ENCODE data around the gene FOXN4. TPM values are rescaled to one million over a fixed set of nuclear protein-coding genes. Genes with fewer than 3 reads are reported as not detected.

The FOXN4 gene
- total and polyA plus RNA-seq, 8 donors, result 0.12 TPM; not detected in 7

DNA sequence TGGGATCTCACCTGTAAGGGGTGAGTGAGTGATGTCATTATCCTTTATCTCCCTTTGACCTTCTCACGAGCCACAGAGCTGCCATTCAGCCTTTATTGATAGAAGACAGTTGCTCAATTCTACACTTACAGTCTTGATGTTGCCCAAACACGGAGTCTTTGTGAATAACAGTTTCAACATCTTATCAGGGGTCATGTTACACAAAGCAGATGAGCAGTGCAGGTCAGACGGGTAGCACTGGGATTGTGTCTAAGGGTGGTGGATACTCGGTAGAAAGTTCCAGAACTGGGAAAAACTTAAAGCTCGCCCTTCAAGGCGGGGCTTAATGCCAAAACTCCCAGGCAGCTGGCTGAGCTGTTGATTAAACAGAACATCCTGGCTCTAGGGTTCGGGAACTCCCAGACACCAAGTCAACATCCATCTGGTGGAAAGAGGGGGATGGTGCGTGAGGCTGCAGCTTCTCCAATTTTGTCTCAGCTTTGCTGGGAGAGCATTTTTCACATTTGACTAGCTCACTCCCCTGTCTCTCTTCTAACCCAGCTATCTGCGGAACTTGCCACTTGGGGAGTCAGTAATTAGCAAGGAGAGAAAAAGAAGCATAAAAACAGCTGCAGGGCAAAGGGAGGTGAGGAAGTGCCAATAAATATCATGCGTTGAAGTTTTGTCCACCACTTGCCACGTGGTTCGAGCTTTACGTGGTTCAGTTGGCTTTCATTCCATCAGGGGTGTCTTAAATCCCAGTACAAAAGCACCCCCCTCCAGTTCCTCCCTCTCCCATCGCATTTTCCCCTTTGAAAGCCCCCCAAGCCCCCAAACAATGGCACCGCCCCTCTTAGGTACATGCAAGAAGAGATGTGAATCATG, 31.0 kb downstream of the FOXN4 start:
- TF ChIP-seq, protein P1, sequence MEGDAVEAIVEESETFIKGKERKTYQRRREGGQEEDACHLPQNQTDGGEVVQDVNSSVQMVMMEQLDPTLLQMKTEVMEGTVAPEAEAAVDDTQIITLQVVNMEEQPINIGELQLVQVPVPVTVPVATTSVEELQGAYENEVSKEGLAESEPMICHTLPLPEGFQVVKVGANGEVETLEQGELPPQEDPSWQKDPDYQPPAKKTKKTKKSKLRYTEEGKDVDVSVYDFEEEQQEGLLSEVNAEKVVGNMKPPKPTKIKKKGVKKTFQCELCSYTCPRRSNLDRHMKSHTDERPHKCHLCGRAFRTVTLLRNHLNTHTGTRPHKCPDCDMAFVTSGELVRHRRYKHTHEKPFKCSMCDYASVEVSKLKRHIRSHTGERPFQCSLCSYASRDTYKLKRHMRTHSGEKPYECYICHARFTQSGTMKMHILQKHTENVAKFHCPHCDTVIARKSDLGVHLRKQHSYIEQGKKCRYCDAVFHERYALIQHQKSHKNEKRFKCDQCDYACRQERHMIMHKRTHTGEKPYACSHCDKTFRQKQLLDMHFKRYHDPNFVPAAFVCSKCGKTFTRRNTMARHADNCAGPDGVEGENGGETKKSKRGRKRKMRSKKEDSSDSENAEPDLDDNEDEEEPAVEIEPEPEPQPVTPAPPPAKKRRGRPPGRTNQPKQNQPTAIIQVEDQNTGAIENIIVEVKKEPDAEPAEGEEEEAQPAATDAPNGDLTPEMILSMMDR (IDR thresholded peaks at IDR 0.05), result no peak
- intact Hi-C loops (cut with DNase I), result no loop called here
- DNase-seq (no peak), ATAC-seq (peak in 3 of 4 donors; percentile 43 to 65 (median 53)), FAIRE-seq (no peak)
- Histone ChIP-seq H3K9me3 (no peaks in the 10 kb centered on the region), H3K36me3 (no peaks in the 10 kb centered on the region), H3K27ac (no peak overlapping the region), H3K4me1 (no peaks in the 10 kb centered on the region), H3K4me3 (no peak overlapping the region), H3K27me3 (no peaks in the 10 kb centered on the region)
- 38 to 42% methylated on average over 15 of the region's 15 CpGs for WGBS, 2 donors

DNA sequence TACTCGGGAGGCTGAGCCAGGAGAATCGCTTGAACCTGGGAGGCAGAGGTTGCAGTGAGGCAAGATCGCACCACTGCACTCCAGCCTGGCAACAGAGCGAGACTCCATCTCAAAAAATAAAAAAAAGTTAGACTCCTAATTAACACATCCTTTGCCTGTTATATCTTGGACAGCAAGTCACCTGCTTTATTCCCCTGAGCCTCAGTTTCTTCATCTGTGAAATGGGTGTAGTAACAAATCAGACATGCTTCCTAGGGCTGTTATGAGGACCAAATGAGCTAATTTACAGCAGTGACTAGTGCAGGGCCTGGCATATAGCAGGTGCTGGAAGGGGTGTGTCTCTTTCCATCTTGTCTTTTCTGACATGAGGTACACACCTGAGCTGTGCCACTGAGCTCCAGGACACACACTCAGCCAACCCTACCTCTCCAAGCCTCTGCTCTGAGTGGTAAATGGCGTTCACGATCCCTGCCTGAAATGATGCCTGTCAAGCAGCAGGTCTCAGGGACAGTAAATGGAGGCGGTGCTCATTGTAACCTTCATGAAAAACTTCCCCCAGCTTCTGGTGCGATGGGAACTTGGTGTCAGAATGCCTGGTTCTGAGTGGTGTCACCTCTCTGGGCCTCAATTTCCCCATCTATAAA, 31.7 kb downstream of the FOXN4 start:
- intact Hi-C loops (cut with DNase I), result no loop called here
- no peaks in the 10 kb centered on the region for H3K4me1 ChIP-seq
- no peak overlapping the region for H3K27ac ChIP-seq
- no peaks in the 10 kb centered on the region for H3K36me3 ChIP-seq
- no peak overlapping the region for H3K4me3 ChIP-seq
- WGBS, 2 donors, result 84 to 91% methylated on average over 8 of the region's 8 CpGs
- FAIRE-seq, result no peak
- no peaks in the 10 kb centered on the region for H3K9me3 ChIP-seq
- no peaks in the 10 kb centered on the region for H3K27me3 ChIP-seq
- ATAC-seq, result no peak
- no peak for DNase-seq
- TF ChIP-seq, protein P1 (IDR thresholded peaks at IDR 0.05), result no peak

DNA sequence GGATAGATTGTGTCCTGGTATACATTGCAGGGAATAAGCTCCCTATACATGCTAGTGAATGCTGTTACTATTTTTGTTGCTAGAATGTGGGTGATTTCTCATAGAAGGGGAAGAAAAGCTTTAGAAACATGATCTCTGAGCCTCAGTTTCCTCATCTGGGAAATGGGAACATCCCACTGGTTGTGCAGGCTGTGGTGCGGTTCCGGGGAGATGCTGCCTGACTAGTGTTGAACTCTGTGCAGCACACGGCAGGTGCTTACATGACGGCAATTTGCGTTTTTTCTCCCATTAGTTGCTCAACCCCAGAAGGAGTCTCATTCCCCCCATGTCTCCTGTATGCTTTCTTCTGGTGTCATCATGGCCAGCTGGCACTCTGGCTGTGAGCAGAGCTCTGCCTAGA, 32.9 kb downstream of the FOXN4 start:
- FAIRE-seq, result no peak
- 90 to 91% methylated on average over 5 of the region's 5 CpGs for WGBS, 2 donors
- Histone ChIP-seq H3K9me3 (no peaks in the 10 kb centered on the region), H3K27ac (no peak overlapping the region), H3K36me3 (no peaks in the 10 kb centered on the region), H3K4me1 (no peaks in the 10 kb centered on the region), H3K27me3 (no peaks in the 10 kb centered on the region), H3K4me3 (no peak overlapping the region)
- no peak for DNase-seq
- intact Hi-C loops (cut with DNase I), result no loop called here
- TF ChIP-seq, protein P1 (IDR thresholded peaks at IDR 0.05), result no peak
- no peak for ATAC-seq

DNA sequence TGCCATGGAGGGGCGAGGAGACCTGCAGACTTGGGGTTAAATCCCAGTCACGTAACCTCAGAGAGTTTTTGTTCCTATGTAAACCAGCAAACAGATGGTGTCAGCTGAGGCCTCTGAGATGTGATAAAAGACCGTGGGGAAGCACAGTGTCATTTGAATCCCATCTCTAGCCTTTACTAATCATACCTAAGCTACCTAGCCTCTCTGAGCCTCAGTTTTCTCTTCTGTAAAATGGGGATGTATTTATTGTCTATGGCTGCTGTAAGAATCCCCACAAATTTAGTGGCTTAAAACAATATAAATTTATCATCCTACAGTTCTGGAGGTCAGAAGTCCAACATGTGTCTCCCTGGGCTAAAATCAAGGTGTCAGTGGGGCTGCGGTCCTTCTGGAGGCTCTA, 33.9 kb downstream of the FOXN4 start:
- WGBS, 2 donors, result 71 to 75% methylated on average over 4 of the region's 4 CpGs
- Histone ChIP-seq H3K4me3 (no peak overlapping the region), H3K27ac (no peak overlapping the region), H3K4me1 (no peaks in the 10 kb centered on the region), H3K27me3 (no peaks in the 10 kb centered on the region), H3K9me3 (no peaks in the 10 kb centered on the region), H3K36me3 (no peaks in the 10 kb centered on the region)
- TF ChIP-seq, protein P1 (IDR thresholded peaks at IDR 0.05), result no peak
- intact Hi-C loops (cut with DNase I), result no loop called here
- no peak for ATAC-seq
- no peak for FAIRE-seq
- no peak for DNase-seq

DNA sequence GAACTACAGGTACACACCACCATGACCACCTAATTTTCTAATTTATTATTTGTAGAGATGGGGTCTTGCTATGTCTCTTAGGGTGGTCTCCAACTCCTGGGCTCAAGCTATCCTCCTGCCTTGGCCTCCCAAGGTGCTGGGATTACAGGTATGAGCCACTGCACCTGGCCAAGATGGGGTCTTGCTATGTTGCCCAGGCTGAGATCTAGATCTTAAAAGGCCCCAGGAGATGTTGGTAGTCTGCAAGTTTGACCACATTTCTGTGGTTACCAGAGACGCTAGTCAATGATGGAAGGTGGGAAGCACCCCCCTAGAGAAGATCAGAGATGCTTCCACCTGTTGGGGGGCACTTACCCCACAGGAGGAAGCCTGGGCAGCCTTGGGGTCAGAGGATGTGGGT, 34.7 kb downstream of the FOXN4 start:
- Histone ChIP-seq H3K27me3 (no peaks in the 10 kb centered on the region), H3K27ac (no peak overlapping the region), H3K4me3 (no peak overlapping the region), H3K4me1 (no peaks in the 10 kb centered on the region), H3K36me3 (no peaks in the 10 kb centered on the region), H3K9me3 (no peaks in the 10 kb centered on the region)
- intact Hi-C loops (cut with DNase I), result no loop called here
- 86 to 88% methylated on average over 1 of the region's 1 CpG for WGBS, 2 donors
- FAIRE-seq, result no peak
- TF ChIP-seq, protein P1 (IDR thresholded peaks at IDR 0.05), result no peak
- no peak for DNase-seq
- ATAC-seq, result no peak
